GM12891 (cell line): ENCODE data around the gene IER3.

Experiments used
- PAX5 ChIP-seq: IDR thresholded peaks from 2 replicates; pipeline ENCODE4 v1.6.1; 2011; ENCODE audit warnings: low read length, moderate library complexity, mild to moderate bottlenecking; ENCODE audit not compliant: insufficient read depth, severe bottlenecking
- POLR2A ChIP-seq: IDR thresholded peaks from 2 replicates; pipeline ENCODE4 v1.6.1; 2011; ENCODE audit warnings: low read depth, low read length, control low read depth
- POLR2AphosphoS5 ChIP-seq: IDR thresholded peaks from 2 replicates; pipeline ENCODE4 v1.6.1; 2011; ENCODE audit warnings: low read depth, low read length, control low read depth
- POU2F2 ChIP-seq: IDR thresholded peaks from 2 replicates; pipeline ENCODE4 v1.6.1; 2011; ENCODE audit warnings: low read depth, mild to moderate bottlenecking, control low read depth, low read length, moderate library complexity
- SPI1 ChIP-seq: IDR thresholded peaks from 2 replicates; pipeline ENCODE4 v1.6.1; 2011; ENCODE audit warnings: low read depth, low read length, control low read depth
- TAF1 ChIP-seq: IDR thresholded peaks from 2 replicates; pipeline ENCODE4 v1.6.1; 2011; ENCODE audit warnings: low read depth, low read length, control low read depth

GRCh38 chr6:30761791-30762429 lies 17.6 kb upstream of the IER3 start:
- TF ChIP-seq TAF1 (no peak), POLR2AphosphoS5 (no peak), POLR2A (no peak), PAX5 (no peak), SPI1 (no peak), POU2F2 (no peak)
